K562 (cell line): ENCODE measurements around the gene RXRA. TPM values are rescaled to one million over a fixed set of nuclear protein-coding genes. Genes with fewer than 3 reads are reported as not detected.

Experiments
- CAMTA2 ChIP-seq: fragments of 250-450 bp; sonication (Bioruptor Pico); conservative IDR thresholded peaks from 2 replicates; pipeline ENCODE4 v1.5.1; 2022
- ETS1 ChIP-seq: conservative IDR thresholded peaks from 2 replicates; pipeline ENCODE4 v1.6.1; 2011; ENCODE audit warnings: low read depth, mild to moderate bottlenecking, low read length; ENCODE audit not compliant: control insufficient read depth
- MTF1 ChIP-seq: fragments of 250-450 bp; sonication (Bioruptor Pico); IDR thresholded peaks from 2 replicates; pipeline ENCODE4 v1.9.0; 2021; ENCODE audit warnings: moderate library complexity, mild to moderate bottlenecking, inconsistent platforms, borderline replicate concordance
- PKNOX1 ChIP-seq: fragments of 450-650 bp; IDR thresholded peaks from 2 replicates; pipeline ENCODE4 v1.6.1; 2016
- POLR3G ChIP-seq: IDR thresholded peaks from 2 replicates; pipeline ENCODE4 v1.6.1; 2011; ENCODE audit not compliant: insufficient read length, insufficient replicate concordance; ENCODE audit errors: extremely low read depth
- ZNF311 ChIP-seq: fragments of 250-450 bp; sonication (Bioruptor Pico); IDR thresholded peaks from 2 replicates; pipeline ENCODE4 v1.4.0; 2020; ENCODE audit warnings: mild to moderate bottlenecking, moderate library complexity
- ZNF347 ChIP-seq: fragments of 450-650 bp; formaldehyde crosslinking; IDR thresholded peaks from 2 replicates; pipeline ENCODE4 v1.4.0; 2020; ENCODE audit warnings: low read depth, mild to moderate bottlenecking, moderate library complexity
- ZNF79 ChIP-seq: fragments of 250-450 bp; sonication (Bioruptor Pico); IDR thresholded peaks from 2 replicates; pipeline ENCODE4 v1.4.0; 2020; ENCODE audit warnings: low read depth, mild to moderate bottlenecking, moderate library complexity
- polyA plus RNA-seq, 8 experiments: library from polyadenylated mRNA; depleted of rRNA in 4 of 8; stranded (reverse) in 5 of 8; unstranded in 3 of 8; fragments of >200 nt; fragmentation: Nextera tagmentation in 2 of 8; fragmentation: Illumina TruSeq in 1 of 8; extraction: Ambion mirVana in 2 of 8; extraction: Trizol in 1 of 8; gene quantifications; 2 replicates each; pipeline versions ENCODE4 v1.2.1 to v1.2.3, GENCODE V29; 2011 to 2014; ENCODE audit warnings: inconsistent platforms in 1 of 8, missing spikeins in 1 of 8
- total RNA-seq, 7 experiments: library from RNA; depleted of rRNA in 6 of 7; stranded (reverse); fragments of >200 nt in 6 of 7; fragmentation: Illumina TruSeq in 2 of 7; extraction: Trizol in 2 of 7; gene quantifications; 2 replicates each; pipeline versions ENCODE4 v1.2.1 to v1.2.3, GENCODE V29; 2011 to 2021; ENCODE audit warnings: low replicate concordance in 1 of 7
- TF ChIP-seq, protein P1 (sequence below): fragments of 450-650 bp; IDR thresholded peaks from 2 replicates; pipeline ENCODE4 v1.6.1; 2016; ENCODE audit warnings: missing biosample characterization, missing genetic modification characterization

Gene RXRA
- total and polyA plus RNA-seq, 9 of the 15 experiments (the other 6 are each of a cell fraction or from before 2014, with no cell fraction given): 0.35 to 23.6 (median 4.6) TPM

- TF ChIP-seq MTF1 (CRISPR knock-in tag) (no peak), POLR3G (no peak), ZNF311 (CRISPR knock-in tag) (no peak), ZNF347 (CRISPR knock-in tag) (no peak), ETS1 (no peak), ZNF79 (no peak), PKNOX1 (no peak), CAMTA2 (CRISPR knock-in tag) (no peak)
- TF ChIP-seq, protein P1, sequence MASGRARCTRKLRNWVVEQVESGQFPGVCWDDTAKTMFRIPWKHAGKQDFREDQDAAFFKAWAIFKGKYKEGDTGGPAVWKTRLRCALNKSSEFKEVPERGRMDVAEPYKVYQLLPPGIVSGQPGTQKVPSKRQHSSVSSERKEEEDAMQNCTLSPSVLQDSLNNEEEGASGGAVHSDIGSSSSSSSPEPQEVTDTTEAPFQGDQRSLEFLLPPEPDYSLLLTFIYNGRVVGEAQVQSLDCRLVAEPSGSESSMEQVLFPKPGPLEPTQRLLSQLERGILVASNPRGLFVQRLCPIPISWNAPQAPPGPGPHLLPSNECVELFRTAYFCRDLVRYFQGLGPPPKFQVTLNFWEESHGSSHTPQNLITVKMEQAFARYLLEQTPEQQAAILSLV (tag): no peak
Measured at GRCh38 chr9:134295746-134296250, 30.5 kb upstream of the RXRA start (continued).
